ENCODE data around the gene PAK6. TPM values are rescaled to one million over a fixed set of nuclear protein-coding genes. Genes with fewer than 3 reads are reported as not detected.

The PAK6 gene
- polyA plus RNA-seq, 1 of the 3 experiments (the other 2 are of a cell fraction): 0.07 TPM

GRCh38 chr15:40290545-40290917, 51.7 kb downstream of the PAK6 start (continued):
- TF ChIP-seq CTCF (IDR thresholded peaks at IDR 0.05): no peak
- no peak for TF ChIP-seq EZH2phosphoT487 (IDR thresholded peaks at IDR 0.05; ENCODE audit: borderline replicate concordance, low read depth)

- Histone ChIP-seq H3K36me3 (replicated peaks in 1 of 2; ENCODE audit: control insufficient read depth in 1 of 2, insufficient read depth in 2 of 2, low read length in 1 of 2) (no peaks in the 10 kb centered on the region), H3K9me2 (no peaks in the 10 kb centered on the region), H3F3A (replicated peaks; ENCODE audit: insufficient read depth) (no peaks in the 10 kb centered on the region), H3K9me3 (no peaks in the 10 kb centered on the region), H3K27ac (ENCODE audit: low read depth in 2 of 2, low read length in 1 of 2) (no peak overlapping the region), H3K4me2 (peak overlapping the region; percentile 62; the same call in 1 of the 2 replicates), H3K4me3 (ENCODE audit: low read depth in 2 of 2, low read length in 1 of 2) (peak overlapping the region in 1 of 2 experiments; percentile 28; a peak in 1 of 4 replicates), H3K27me3 (ENCODE audit: insufficient read depth) (peaks cover 5% of the 10 kb centered on the region; the same call in 1 of the 2 replicates), H4K20me1 (ENCODE audit: insufficient read depth) (no peaks in the 10 kb centered on the region), H3K79me2 (ENCODE audit: insufficient read depth) (no peaks in the 10 kb centered on the region), H2AFZ (ENCODE audit: low read depth) (no peak overlapping the region), H3K9ac (no peak overlapping the region), H3K4me1 (ENCODE audit: control insufficient read depth in 1 of 2, insufficient read depth in 2 of 2, low read depth in 1 of 2, low read length in 1 of 2) (peaks cover 0 to 20% of the 10 kb centered on the region in 2 experiments; a peak in 2 of 4 replicates)
- ChIA-PET POLR2A (interaction anchor here (0.6 to 1.1 kb wide), 3 partner anchors 11 to 118 kb away, joined by 3 to 6 read pairs (median 3); partner anchors contain the start of gene CCDC9B), CTCF (interaction anchor here (0.9 to 66.3 kb wide), 9 partner anchors 8 to 245 kb away, joined by 3 to 2194 read pairs (median 8); partner anchors contain the start of genes ANKRD63, CCDC9B, DISP2 and INAFM2)
- DNase-seq: peak; percentile 81
- 39% methylated on average over 16 of the region's 68 CpGs for WGBS (ENCODE audit: low lambda C conversion rate)
- peak; percentile 47 for TF ChIP-seq MAX (IDR thresholded peaks at IDR 0.05; ENCODE audit: low read depth)
- TF ChIP-seq REST (IDR thresholded peaks at IDR 0.05; ENCODE audit: low read depth, low read length): no peak
- TF ChIP-seq CHD2 (IDR thresholded peaks at IDR 0.05; ENCODE audit: low read length, partially characterized antibody): peak; percentile 29
Measured at GRCh38 chr15:40290918-40291574, 52.2 kb downstream of the PAK6 start.

GRCh38 chr15:40292246-40292645, 53.4 kb downstream of the PAK6 start:
- 40% methylated on average over 2 of the region's 3 CpGs for WGBS (ENCODE audit: low lambda C conversion rate)
- no peak overlapping the region for H2AFZ ChIP-seq (ENCODE audit: low read depth)
- peaks cover 5% of the 10 kb centered on the region; the same call in 1 of the 2 replicates for H3K27me3 ChIP-seq (ENCODE audit: insufficient read depth)
- no peak overlapping the region for H3K9ac ChIP-seq
- no peak overlapping the region for H3K27ac ChIP-seq (ENCODE audit: low read depth in 2 of 2, low read length in 1 of 2)
- H3K4me3 ChIP-seq (ENCODE audit: low read depth in 2 of 2, low read length in 1 of 2): no peak overlapping the region
- no peaks in the 10 kb centered on the region for H3K9me3 ChIP-seq
- H4K20me1 ChIP-seq (ENCODE audit: insufficient read depth): no peaks in the 10 kb centered on the region
- no peaks in the 10 kb centered on the region for H3K9me2 ChIP-seq
- ChIA-PET POLR2A (no interaction called here), CTCF (interaction anchor here (1.5 to 66.3 kb wide), 6 partner anchors 9 to 75 kb away, joined by 5 to 2194 read pairs (median 19); partner anchors contain the start of genes ANKRD63, CCDC9B, DISP2 and INAFM2)
- H3F3A ChIP-seq (replicated peaks; ENCODE audit: insufficient read depth): no peaks in the 10 kb centered on the region
- H3K79me2 ChIP-seq (ENCODE audit: insufficient read depth): no peaks in the 10 kb centered on the region
- H3K4me1 ChIP-seq (ENCODE audit: control insufficient read depth in 1 of 2, insufficient read depth in 2 of 2, low read depth in 1 of 2, low read length in 1 of 2): peaks cover 0 to 23% of the 10 kb centered on the region in 2 experiments; a peak in 1 of 4 replicates
- H3K36me3 ChIP-seq (replicated peaks in 1 of 2; ENCODE audit: control insufficient read depth in 1 of 2, insufficient read depth in 2 of 2, low read length in 1 of 2): no peaks in the 10 kb centered on the region
- no peak overlapping the region for H3K4me2 ChIP-seq
- DNase-seq: no peak
- no peak for TF ChIP-seq TCF12 (IDR thresholded peaks at IDR 0.05)
- no peak for TF ChIP-seq POLR2AphosphoS5 (IDR thresholded peaks at IDR 0.05; ENCODE audit: low read depth, low read length)
- TF ChIP-seq NRF1 (IDR thresholded peaks at IDR 0.05; ENCODE audit: low read depth, low read length): no peak
- no peak for TF ChIP-seq ZBTB33 (IDR thresholded peaks at IDR 0.05; ENCODE audit: borderline replicate concordance, low read depth)
- no peak for TF ChIP-seq MAX (IDR thresholded peaks at IDR 0.05; ENCODE audit: low read depth)
- no peak for TF ChIP-seq CHD2 (IDR thresholded peaks at IDR 0.05; ENCODE audit: low read length, partially characterized antibody)
- no peak for TF ChIP-seq NFIC (IDR thresholded peaks at IDR 0.05; ENCODE audit: borderline replicate concordance)
- no peak for TF ChIP-seq PBX3 (IDR thresholded peaks at IDR 0.05)
- no peak for TF ChIP-seq EZH2phosphoT487 (IDR thresholded peaks at IDR 0.05; ENCODE audit: borderline replicate concordance, low read depth)
